NCI-H1105 treated with DMSO at 0.1 percent for 48 hours (cell line): ENCODE results near the gene EML3.
"Not testable (repeated sequence)": the region's sequence is repeated elsewhere in the genome, so short reads cannot be mapped to it uniquely, and the experiment has no call there.

Experiments used
- DNase-seq: peaks from one replicate; lab custom pipeline; 2025; lab: John Stamatoyannopoulos, UW

EML3 gene

GRCh38 chr11:62600367-62601121 is 12.0 kb downstream of the EML3 start:
- DNase-seq, result no peak

GRCh38 chr11:62599901-62600300 is 12.7 kb downstream of the EML3 start:
- DNase-seq, result peak; percentile 16

- DNase-seq, result peak; percentile 84
Measured at GRCh38 chr11:62599069-62599696, 13.4 kb downstream of the EML3 start.

- DNase-seq, result no peak
Measured at GRCh38 chr11:62595124-62595523, 17.5 kb downstream of the EML3 start.

GRCh38 chr11:62593434-62594044 is 19.0 kb downstream of the EML3 start:
- DNase-seq, result peak; percentile 68

GRCh38 chr11:62592989-62593421 is 19.6 kb downstream of the EML3 start:
- no peak for DNase-seq

DNA sequence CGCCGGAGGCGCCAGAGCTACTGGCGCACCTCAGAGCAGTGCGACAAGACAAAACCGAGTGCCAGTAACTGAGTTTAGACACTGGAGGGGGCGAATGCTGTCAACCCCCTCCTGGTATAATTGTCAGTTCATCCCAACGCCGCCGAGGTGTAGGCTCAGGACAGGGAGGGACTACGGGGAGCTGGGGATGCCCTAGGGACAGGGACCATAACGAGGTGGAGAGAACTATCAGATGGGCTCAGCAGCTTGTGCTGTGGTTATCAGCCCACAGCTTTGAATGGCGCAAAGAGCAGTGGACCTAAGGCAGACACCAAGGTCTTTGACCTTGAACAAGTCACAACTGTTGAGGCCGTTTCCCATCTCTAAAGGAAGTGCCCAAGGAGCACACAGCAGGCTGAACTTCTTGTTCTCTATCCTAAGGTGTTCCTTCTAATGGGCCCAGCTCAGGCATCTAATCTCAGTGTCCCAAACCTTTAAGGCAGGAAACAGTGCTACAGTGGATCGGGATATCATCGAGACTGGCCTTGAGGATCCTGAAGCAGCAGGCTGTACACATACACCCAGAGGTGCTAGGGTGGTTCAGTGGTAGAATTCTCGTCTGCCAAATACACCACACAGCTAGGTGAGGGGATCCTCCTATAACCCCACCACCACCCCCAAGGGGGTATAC is 20.3 kb downstream of the EML3 start:
- DNase-seq, result no peak

- peak; percentile 99 for DNase-seq
Measured at GRCh38 chr11:62591448-62592145, 21.0 kb downstream of the EML3 start, which contains the start of gene TUT1. Gene TUT1 (minus strand): TSS chr11:62591523. CDS start chr11:62591485, 38 bp downstream.

GRCh38 chr11:62588966-62589637 is 23.5 kb downstream of the EML3 start:
- no peak for DNase-seq

DNA sequence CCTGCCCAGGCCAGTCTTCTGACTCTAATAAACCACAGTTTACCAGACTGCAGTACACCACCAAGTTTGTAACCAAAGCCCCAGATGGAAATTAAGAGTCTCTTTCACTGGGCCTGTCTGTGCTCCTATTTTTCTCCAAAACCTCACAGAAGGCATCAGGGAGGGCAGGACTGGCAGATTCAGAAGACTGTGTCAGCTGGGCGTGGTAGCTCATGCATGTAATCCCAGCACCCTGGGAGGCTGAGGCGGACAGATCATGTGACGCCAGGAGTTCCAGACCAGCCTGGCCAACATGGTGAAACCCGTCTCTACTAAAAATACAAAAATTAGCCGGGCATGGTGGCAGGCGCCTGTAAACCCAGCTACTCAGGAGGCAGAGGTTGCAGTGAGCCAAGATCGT is 27.2 kb downstream of the EML3 start:
- not testable (repeated sequence) for DNase-seq

DNA sequence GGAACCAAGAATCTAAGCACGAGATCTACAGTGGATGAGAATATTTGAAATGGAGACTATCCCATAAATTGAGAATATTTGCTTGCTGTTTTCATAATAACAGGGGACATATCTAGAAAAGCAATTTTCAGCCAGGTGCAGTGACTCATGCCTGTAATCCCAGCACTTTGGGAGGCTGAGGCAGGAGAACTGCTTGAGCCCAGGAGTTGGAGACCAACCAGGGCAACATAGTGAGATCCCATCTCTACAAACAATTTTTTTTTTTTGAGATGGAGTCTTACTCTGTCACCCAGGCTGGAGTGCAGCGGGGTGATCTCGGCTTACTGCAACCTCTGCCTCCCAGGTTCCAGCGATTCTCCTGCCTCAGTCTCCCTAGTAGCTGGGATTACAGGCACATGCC is 30.8 kb downstream of the EML3 start:
- not testable (repeated sequence) for DNase-seq

DNA sequence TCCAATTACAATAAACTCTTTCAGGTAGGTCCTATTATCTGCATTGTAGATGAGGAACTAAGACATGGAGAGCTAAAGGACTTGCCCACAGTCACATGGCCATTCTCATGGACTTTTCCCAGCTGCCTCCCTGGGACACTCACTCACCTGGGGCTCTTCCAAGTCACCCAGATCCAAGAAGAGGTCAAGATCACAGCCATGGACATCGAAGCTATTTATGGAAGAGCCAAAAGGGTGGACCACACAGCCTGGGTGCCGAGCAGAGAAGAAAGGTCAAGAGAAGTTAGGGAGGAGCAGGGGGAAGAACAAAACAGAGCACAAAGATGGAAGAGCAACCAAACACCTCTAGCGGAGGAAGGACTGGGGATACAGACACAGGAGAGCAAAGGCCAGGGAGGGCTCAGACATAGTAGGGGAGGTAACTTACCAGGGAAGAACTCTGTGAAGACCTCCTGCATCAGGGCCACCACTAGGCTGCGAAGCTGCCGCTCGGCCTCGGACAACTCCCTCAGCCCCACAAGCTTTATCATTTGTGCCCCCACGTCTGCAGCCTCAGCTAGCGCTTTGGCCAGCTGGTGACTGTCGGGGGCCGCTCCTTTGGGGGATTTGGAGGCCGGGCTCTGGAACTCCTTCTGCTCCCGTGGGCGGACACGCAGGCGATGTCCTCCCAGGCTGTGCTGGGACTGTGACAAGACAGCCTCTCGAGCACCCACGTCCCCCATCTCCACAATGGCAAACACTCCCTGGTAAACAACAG is 31.4 kb downstream of the EML3 start:
- no peak for DNase-seq

GRCh38 chr11:62579252-62579651 is 33.3 kb downstream of the EML3 start:
- DNase-seq, result no peak

GRCh38 chr11:62578541-62578940 is 34.0 kb downstream of the EML3 start:
- DNase-seq, result no peak

DNA sequence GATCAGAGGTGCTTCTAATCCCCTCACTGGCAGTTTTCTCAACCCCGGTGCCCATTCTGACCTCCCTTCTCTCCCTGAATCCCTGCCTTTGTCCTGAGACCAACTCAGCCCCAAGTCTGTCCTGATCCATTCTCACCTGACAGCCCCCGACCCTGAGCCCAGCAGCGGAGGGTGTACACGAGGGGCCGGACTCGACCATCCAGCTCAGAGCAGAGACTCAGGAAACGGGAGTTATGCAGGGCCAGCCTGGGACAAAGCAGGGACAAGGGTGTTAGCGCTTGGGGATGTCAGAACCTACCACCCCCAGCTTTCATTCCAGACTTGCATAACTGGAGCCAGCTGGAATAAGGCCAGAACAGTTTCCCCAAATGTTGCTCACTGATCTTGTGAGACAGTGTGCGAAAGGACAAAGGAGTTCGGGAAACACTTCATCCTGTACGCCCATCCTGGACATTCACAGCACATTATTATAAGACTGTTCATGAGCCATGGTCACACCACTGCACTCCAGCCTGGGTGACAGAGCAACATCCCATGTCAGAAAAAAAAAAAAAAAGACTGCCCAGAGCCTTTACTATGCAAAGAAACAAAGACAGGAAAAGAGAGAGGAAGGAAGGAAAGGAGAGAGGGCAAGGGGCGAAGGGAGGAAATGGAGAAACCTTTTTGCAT is 35.4 kb downstream of the EML3 start:
- DNase-seq, result no peak

- no peak for DNase-seq
Measured at GRCh38 chr11:62575837-62576236, 36.7 kb downstream of the EML3 start.

DNA sequence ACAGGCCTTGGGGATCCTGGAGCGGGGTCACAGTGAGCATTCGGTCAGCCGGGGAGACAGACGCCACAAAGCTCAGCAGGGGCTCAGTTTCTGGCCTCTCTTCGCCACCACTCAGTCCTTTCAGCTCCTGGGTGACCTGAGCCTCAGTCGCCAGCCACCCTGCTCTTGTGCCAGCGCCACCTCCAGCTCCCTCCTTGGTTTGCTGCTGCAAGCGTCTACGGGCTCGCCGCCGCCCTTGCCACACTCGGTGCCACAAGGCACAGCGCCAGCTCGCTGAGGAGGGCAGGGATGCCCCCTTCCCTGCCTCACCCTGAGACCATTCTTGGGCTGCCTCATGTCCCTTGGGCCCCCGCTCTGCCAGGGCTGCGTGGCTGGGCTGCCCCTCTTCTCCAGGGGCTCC is 37.4 kb downstream of the EML3 start:
- peak; percentile 49 for DNase-seq

DNA sequence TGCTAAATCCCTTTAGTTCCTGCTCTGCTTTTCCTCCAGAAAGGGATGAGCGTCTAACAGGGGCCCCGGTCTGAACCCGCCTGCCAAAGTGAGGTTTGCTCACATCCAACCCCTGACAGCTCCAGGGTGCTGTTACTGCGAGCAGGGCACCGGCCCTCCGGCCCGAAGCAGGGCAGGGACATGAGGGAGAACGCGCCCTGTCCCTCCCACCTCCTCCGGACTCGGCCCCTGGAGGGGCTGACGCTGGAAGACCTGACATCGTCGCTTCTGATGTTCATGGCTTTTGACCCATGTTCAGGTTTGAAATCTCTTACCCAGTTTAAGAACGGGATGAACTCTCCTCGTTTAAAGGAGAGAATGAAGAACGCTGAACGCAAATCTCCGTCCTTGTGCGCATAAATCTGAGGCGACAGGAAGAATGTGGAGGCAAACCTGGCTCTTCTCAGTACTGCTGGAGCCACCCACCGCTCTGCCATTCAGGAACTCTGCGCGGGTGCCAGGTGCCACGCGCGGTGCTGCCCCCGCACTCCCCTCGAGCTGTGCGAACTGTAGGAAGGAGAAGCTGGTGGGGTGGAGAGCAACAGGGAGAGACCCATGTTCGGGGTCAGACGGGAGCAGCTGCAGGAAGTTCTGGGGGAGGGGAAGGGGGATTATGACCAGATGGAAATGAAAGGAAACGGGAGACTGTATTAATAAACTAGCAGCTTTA is 38.1 kb downstream of the EML3 start:
- DNase-seq, result peak; percentile 47

DNA sequence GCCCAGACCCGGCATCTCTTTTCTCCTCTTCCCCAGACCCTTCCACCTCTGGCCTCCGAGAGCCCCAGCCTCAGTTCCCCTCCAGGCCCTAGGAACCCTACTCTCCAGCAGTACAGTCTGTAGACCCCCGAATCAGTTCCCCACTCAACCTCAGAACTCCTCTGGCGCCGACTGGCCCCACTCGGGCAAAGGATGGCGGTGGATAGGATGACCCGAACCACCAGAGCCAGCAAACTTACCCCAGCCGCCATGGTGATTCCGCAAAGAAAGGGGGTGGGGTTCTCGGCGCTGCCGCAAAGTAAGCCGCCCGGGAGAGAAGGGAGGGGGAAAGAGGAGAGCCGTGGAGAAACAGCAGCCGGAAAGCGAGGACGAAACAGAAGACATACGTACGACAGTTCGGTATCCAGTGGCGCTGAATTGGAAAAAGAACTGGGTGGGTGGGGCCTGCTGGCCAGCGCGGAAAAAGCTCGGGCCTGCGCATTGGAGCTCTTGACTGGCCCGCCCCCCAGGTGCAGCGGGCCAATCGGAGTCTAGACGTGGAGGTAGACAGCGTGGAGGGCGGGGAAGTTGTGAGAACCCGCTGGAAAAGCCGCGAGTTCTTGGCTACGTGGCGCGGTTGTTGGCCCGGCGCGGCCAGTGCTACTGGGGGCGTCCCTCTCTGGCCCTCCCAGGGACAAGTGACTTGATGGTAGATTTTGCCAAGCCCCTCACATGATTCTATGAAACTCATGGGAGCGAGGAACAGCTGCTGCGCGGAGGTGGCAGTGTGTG is 38.8 kb downstream of the EML3 start, which contains the start of gene EEF1G:
TSS of gene EEF1G (minus strand) at position 300 of the 771 bp plus-strand sequence. CDS start at position 251, 49 bp downstream.
- DNase-seq, result peak; percentile 99
